GM21367 (cell line): ENCODE results near the gene ESR2.
"Not testable (repeated sequence)": the region's sequence is repeated elsewhere in the genome, so short reads cannot be mapped to it uniquely, and the experiment has no call there.

Experiments
- ATAC-seq: cut with Tn5 transposase; IDR thresholded peaks from one replicate; pipeline ENCODE4 v1.9.1; 2021; ENCODE audit not compliant: unreplicated experiment

ESR2 gene

GRCh38 chr14:64201296-64201695 is 92.9 kb downstream of the ESR2 start:
- no peak for ATAC-seq

GRCh38 chr14:64200170-64200569 is 94.0 kb downstream of the ESR2 start:
- ATAC-seq: no peak

- no peak for ATAC-seq
Observed at GRCh38 chr14:64198486-64198885, 95.7 kb downstream of the ESR2 start.

GRCh38 chr14:64197996-64198395 is 96.2 kb downstream of the ESR2 start:
- no peak for ATAC-seq

- no peak for ATAC-seq
Observed at GRCh38 chr14:64196814-64197411, 97.3 kb downstream of the ESR2 start.

- no peak for ATAC-seq
Observed at GRCh38 chr14:64196056-64196455, 98.1 kb downstream of the ESR2 start.

GRCh38 chr14:64195199-64195598 is 99.0 kb downstream of the ESR2 start:
- ATAC-seq: no peak

GRCh38 chr14:64194404-64194803 is 99.8 kb downstream of the ESR2 start:
- no peak for ATAC-seq

- no peak for ATAC-seq
Observed at GRCh38 chr14:64193821-64194220, 100.3 kb downstream of the ESR2 start.

- ATAC-seq: no peak
Observed at GRCh38 chr14:64191756-64192155, 102.4 kb downstream of the ESR2 start.

- no peak for ATAC-seq
Observed at GRCh38 chr14:64190974-64191502, 103.1 kb downstream of the ESR2 start.

GRCh38 chr14:64187331-64187730 is 106.8 kb downstream of the ESR2 start:
- no peak for ATAC-seq

- ATAC-seq: no peak
Observed at GRCh38 chr14:64186231-64187129, 107.7 kb downstream of the ESR2 start.

- no peak for ATAC-seq
Observed at GRCh38 chr14:64185184-64185583, 109.0 kb downstream of the ESR2 start.

GRCh38 chr14:64184103-64184729 is 110.0 kb downstream of the ESR2 start:
- ATAC-seq: no peak

- not testable (repeated sequence) for ATAC-seq
Observed at GRCh38 chr14:64182908-64183307, 111.3 kb downstream of the ESR2 start.

GRCh38 chr14:64178814-64179213 is 115.4 kb downstream of the ESR2 start:
- no peak for ATAC-seq

- no peak for ATAC-seq
Observed at GRCh38 chr14:64176330-64176729, 117.8 kb downstream of the ESR2 start.

- ATAC-seq: no peak
Observed at GRCh38 chr14:64174922-64175782, 119.0 kb downstream of the ESR2 start.

- ATAC-seq: no peak
Observed at GRCh38 chr14:64170181-64170580, 124.0 kb downstream of the ESR2 start.

- ATAC-seq: no peak
Observed at GRCh38 chr14:64159588-64159987, 134.6 kb downstream of the ESR2 start.
